GM12878 (cell line): ENCODE results near the gene ZDHHC18. TPM values are rescaled to one million over a fixed set of nuclear protein-coding genes. Genes with fewer than 3 reads are reported as not detected.

Experiments used
- BCL11A ChIP-seq: IDR thresholded peaks from 2 replicates; pipeline ENCODE4 v1.6.1; 2011; ENCODE audit warnings: low read depth, low read length
- BHLHE40 ChIP-seq, 2 experiments: fragments of 450-650 bp in 1 of 2; IDR thresholded peaks; 2 replicates each; pipeline ENCODE4 v1.6.1; 2011 to 2017; ENCODE audit warnings: low read depth in 2 of 2, borderline replicate concordance in 1 of 2, improper control_type of control experiment in 1 of 2, low read length in 1 of 2, mild to moderate bottlenecking in 1 of 2
- BMI1 ChIP-seq: fragments of 450-650 bp; IDR thresholded peaks from 2 replicates; pipeline ENCODE4 v1.6.1; 2016; ENCODE audit warnings: mild to moderate bottlenecking, moderate library complexity, borderline replicate concordance
- FOS ChIP-seq: IDR thresholded peaks from 3 replicates; pipeline ENCODE4 v1.6.1; 2011; ENCODE audit warnings: borderline replicate concordance; ENCODE audit not compliant: insufficient read length; ENCODE audit errors: extremely low read depth
- GABPA ChIP-seq: IDR thresholded peaks from 2 replicates; pipeline ENCODE4 v1.6.1; 2014; ENCODE audit warnings: antibody characterized with exemption, low read depth, mild to moderate bottlenecking, inconsistent platforms
- IRF5 ChIP-seq: fragments of 450-650 bp; IDR thresholded peaks from 2 replicates; pipeline ENCODE4 v1.6.1; 2017; ENCODE audit warnings: borderline replicate concordance
- KDM1A ChIP-seq: fragments of 200-600 bp; sonication (generic); IDR thresholded peaks from 2 replicates; pipeline ENCODE4 v1.6.1; 2016; ENCODE audit warnings: borderline replicate concordance
- NKRF ChIP-seq: fragments of 450-650 bp; conservative IDR thresholded peaks from 2 replicates; pipeline ENCODE4 v1.6.1; 2017; ENCODE audit warnings: mild to moderate bottlenecking, moderate library complexity
- NR2C1 ChIP-seq: fragments of 450-650 bp; IDR thresholded peaks from 2 replicates; pipeline ENCODE4 v1.6.1; 2017; ENCODE audit warnings: antibody characterized with exemption, mild to moderate bottlenecking, moderate library complexity
- PKNOX1 ChIP-seq: fragments of 450-650 bp; IDR thresholded peaks from 2 replicates; pipeline ENCODE4 v1.6.1; 2016; ENCODE audit warnings: mild to moderate bottlenecking
- POLR2AphosphoS2 ChIP-seq: IDR thresholded peaks from 2 replicates; pipeline ENCODE4 v1.6.1; 2011; ENCODE audit warnings: low read depth, mild to moderate bottlenecking, low read length, improper control_type of control experiment, moderate library complexity
- PRDM15 ChIP-seq: fragments of 450-650 bp; formaldehyde crosslinking; IDR thresholded peaks from 2 replicates; pipeline ENCODE4 v1.4.0; 2020; ENCODE audit warnings: mild to moderate bottlenecking, moderate library complexity
- USF2 ChIP-seq: IDR thresholded peaks from 2 replicates; pipeline ENCODE4 v1.6.1; 2011; ENCODE audit warnings: low read depth, low read length, improper control_type of control experiment, borderline replicate concordance
- ZBTB11 ChIP-seq: fragments of 450-650 bp; formaldehyde crosslinking; IDR thresholded peaks from 2 replicates; pipeline ENCODE4 v1.5.0; 2022; ENCODE audit warnings: mild to moderate bottlenecking, missing genetic modification characterization
- polyA plus RNA-seq, 11 experiments: library from polyadenylated mRNA; depleted of rRNA in 4 of 11; unstranded in 6 of 11; stranded (reverse) in 5 of 11; fragments of >200 nt; fragmentation: Nextera tagmentation in 4 of 11; fragmentation: Illumina TruSeq in 1 of 11; extraction: Ambion mirVana in 4 of 11; extraction: Trizol in 1 of 11; gene quantifications; 1 replicate in 1 of 11; 2 replicates in 10 of 11; pipeline versions ENCODE4 v1.2.1 to v1.2.3, GENCODE V29; 2011 to 2016; ENCODE audit warnings: inconsistent platforms in 2 of 11, missing spikeins in 2 of 11, low read depth in 1 of 11
- total RNA-seq, 4 experiments: library from RNA; depleted of rRNA in 3 of 4; stranded (reverse); fragments of >200 nt in 3 of 4; fragmentation: Illumina TruSeq in 1 of 4; extraction: Trizol in 1 of 4; gene quantifications; 2 replicates each; pipeline versions ENCODE4 v1.2.1 to v1.2.3, GENCODE V29; 2013 to 2021

The ZDHHC18 gene
- total and polyA plus RNA-seq, 10 of the 15 experiments (the other 5 are each of a cell fraction or from before 2014, with no cell fraction given): 0.40 to 81.2 (median 21.3) TPM

- no peak for TF ChIP-seq PRDM15 (CRISPR knock-in tag)
- TF ChIP-seq USF2: no peak
- TF ChIP-seq NKRF: peak; percentile 84
- peak; percentile 32; the same call in 1 of the 2 replicates for TF ChIP-seq PKNOX1
- peak; percentile 75 for TF ChIP-seq POLR2AphosphoS2
- peak; percentile 94 for TF ChIP-seq GABPA
- no peak for TF ChIP-seq ZBTB11 (CRISPR knock-in tag)
- peak in 1 of 2 experiments; percentile 29; a peak in 1 of 4 replicates for TF ChIP-seq BHLHE40 (IDR thresholded peaks at IDR 0.05; ENCODE audit: borderline replicate concordance in 1 of 2, low read depth in 2 of 2, low read length in 1 of 2)
- TF ChIP-seq BCL11A: no peak
- TF ChIP-seq FOS: no peak
- TF ChIP-seq IRF5: no peak
- no peak for TF ChIP-seq BMI1
- no peak for TF ChIP-seq NR2C1
- TF ChIP-seq KDM1A: no peak
Observed at GRCh38 chr1:26889551-26890466, 63.3 kb downstream of the ZDHHC18 start, which contains the start of gene GPN2 (continued).
